HEK293 (cell line): Measurements from ENCODE around the gene PCDH8.

Source experiments
- ATF2 ChIP-seq: fragments of 450-650 bp; formaldehyde crosslinking; IDR thresholded peaks from 2 replicates; pipeline ENCODE4 v1.5.1; 2016; ENCODE audit warnings: missing biosample characterization, missing genetic modification characterization, low read depth
- CTCF ChIP-seq: fragments of 450-650 bp; formaldehyde crosslinking; IDR thresholded peaks from 2 replicates; pipeline ENCODE4 v1.5.1; 2016; ENCODE audit warnings: missing biosample characterization, missing genetic modification characterization
- REST ChIP-seq: fragments of 450-650 bp; formaldehyde crosslinking; IDR thresholded peaks from 2 replicates; pipeline ENCODE4 v1.5.1; 2016; ENCODE audit warnings: missing biosample characterization, missing genetic modification characterization
- ZNF140 ChIP-seq: fragments of 450-650 bp; formaldehyde crosslinking; IDR thresholded peaks from 2 replicates; pipeline ENCODE4 v1.5.1; 2016; ENCODE audit warnings: missing biosample characterization, missing genetic modification characterization
- ZNF274 ChIP-seq, 2 experiments: fragments of 200-500 bp in 1 of 2; fragments of 450-650 bp in 1 of 2; sonication (Bioruptor generic) in 1 of 2; formaldehyde crosslinking in 1 of 2; IDR thresholded peaks; 2 replicates each; pipeline versions ENCODE4 v1.5.1 to v1.6.1; 2014 to 2016; ENCODE audit warnings: borderline replicate concordance in 1 of 2, inconsistent platforms in 1 of 2, low read length in 1 of 2, missing biosample characterization in 1 of 2, missing genetic modification characterization in 1 of 2
- TF ChIP-seq, protein P1 (sequence below): fragments of 450-650 bp; formaldehyde crosslinking; IDR thresholded peaks from 2 replicates; pipeline ENCODE4 v1.5.1; 2016; ENCODE audit warnings: missing biosample characterization, missing genetic modification characterization

- no peak for TF ChIP-seq REST (tag by site-specific recombination)
- no peak for TF ChIP-seq CTCF (tag by site-specific recombination)
- TF ChIP-seq, protein P1, sequence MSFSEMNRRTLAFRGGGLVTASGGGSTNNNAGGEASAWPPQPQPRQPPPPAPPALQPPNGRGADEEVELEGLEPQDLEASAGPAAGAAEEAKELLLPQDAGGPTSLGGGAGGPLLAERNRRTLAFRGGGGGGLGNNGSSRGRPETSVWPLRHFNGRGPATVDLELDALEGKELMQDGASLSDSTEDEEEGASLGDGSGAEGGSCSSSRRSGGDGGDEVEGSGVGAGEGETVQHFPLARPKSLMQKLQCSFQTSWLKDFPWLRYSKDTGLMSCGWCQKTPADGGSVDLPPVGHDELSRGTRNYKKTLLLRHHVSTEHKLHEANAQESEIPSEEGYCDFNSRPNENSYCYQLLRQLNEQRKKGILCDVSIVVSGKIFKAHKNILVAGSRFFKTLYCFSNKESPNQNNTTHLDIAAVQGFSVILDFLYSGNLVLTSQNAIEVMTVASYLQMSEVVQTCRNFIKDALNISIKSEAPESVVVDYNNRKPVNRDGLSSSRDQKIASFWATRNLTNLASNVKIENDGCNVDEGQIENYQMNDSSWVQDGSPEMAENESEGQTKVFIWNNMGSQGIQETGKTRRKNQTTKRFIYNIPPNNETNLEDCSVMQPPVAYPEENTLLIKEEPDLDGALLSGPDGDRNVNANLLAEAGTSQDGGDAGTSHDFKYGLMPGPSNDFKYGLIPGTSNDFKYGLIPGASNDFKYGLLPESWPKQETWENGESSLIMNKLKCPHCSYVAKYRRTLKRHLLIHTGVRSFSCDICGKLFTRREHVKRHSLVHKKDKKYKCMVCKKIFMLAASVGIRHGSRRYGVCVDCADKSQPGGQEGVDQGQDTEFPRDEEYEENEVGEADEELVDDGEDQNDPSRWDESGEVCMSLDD (tag by site-specific recombination), result no peak
- TF ChIP-seq ZNF274 (IDR thresholded peaks at IDR 0.05; ENCODE audit: low read length), result no peak
- TF ChIP-seq ZNF274 (tag by site-specific recombination; IDR thresholded peaks at IDR 0.05; ENCODE audit: borderline replicate concordance), result no peak
- no peak for TF ChIP-seq ATF2 (tag by site-specific recombination)
- no peak for TF ChIP-seq ZNF140 (tag by site-specific recombination)
These were observed 48.6 kb upstream of the PCDH8 start for GRCh38 chr13:52896827-52897659.
